Measurements from ENCODE around the gene DHRS3.

- no peak for TF ChIP-seq POLR2A (IDR thresholded peaks at IDR 0.05; ENCODE audit: low read depth, low read length)
- TF ChIP-seq, protein P1, sequence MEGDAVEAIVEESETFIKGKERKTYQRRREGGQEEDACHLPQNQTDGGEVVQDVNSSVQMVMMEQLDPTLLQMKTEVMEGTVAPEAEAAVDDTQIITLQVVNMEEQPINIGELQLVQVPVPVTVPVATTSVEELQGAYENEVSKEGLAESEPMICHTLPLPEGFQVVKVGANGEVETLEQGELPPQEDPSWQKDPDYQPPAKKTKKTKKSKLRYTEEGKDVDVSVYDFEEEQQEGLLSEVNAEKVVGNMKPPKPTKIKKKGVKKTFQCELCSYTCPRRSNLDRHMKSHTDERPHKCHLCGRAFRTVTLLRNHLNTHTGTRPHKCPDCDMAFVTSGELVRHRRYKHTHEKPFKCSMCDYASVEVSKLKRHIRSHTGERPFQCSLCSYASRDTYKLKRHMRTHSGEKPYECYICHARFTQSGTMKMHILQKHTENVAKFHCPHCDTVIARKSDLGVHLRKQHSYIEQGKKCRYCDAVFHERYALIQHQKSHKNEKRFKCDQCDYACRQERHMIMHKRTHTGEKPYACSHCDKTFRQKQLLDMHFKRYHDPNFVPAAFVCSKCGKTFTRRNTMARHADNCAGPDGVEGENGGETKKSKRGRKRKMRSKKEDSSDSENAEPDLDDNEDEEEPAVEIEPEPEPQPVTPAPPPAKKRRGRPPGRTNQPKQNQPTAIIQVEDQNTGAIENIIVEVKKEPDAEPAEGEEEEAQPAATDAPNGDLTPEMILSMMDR (IDR thresholded peaks at IDR 0.05; ENCODE audit: extremely low read depth in 1 of 2, insufficient read depth in 1 of 2, low read depth in 1 of 2, low read length in 2 of 2), result no peak
- TF ChIP-seq MAX (IDR thresholded peaks at IDR 0.05; ENCODE audit: insufficient read depth, insufficient read length), result no peak
- no peak for TF ChIP-seq POLR2AphosphoS5 (IDR thresholded peaks at IDR 0.05; ENCODE audit: insufficient read depth, low read depth, low read length)
- no peak for TF ChIP-seq JUN (IDR thresholded peaks at IDR 0.05; ENCODE audit: borderline replicate concordance, insufficient read depth, insufficient read length, low read depth)
- TF ChIP-seq EZH2 (IDR thresholded peaks at IDR 0.05; ENCODE audit: borderline replicate concordance, low read depth, low read length, severe bottlenecking), result no peak
- no peak for TF ChIP-seq MYC (IDR thresholded peaks at IDR 0.05; ENCODE audit: low read depth, low read length)
These were observed 35.4 kb downstream of the DHRS3 start for GRCh38 chr1:12582649-12583048.
